ENCODE measurements around the gene SMARCAD1.

SMARCAD1 gene

GRCh38 chr4:94333866-94334265, 126.2 kb downstream of the SMARCAD1 start:
- no peak for TF ChIP-seq FOXP2 (optimal IDR thresholded peaks at IDR 0.05; ENCODE audit: borderline replicate concordance, extremely low read depth, extremely low read length, insufficient read depth)
- no peak for TF ChIP-seq TAF1 (IDR thresholded peaks at IDR 0.05; ENCODE audit: borderline replicate concordance, insufficient read depth, low read length)
- TF ChIP-seq REST (IDR thresholded peaks at IDR 0.05; ENCODE audit: insufficient read depth in 1 of 2, low read depth in 2 of 2, low read length in 2 of 2), result no peak
- no peak for TF ChIP-seq SIN3A (IDR thresholded peaks at IDR 0.05; ENCODE audit: borderline replicate concordance, insufficient read depth, low read length)
- no peak for TF ChIP-seq POLR2AphosphoS5 (IDR thresholded peaks at IDR 0.05; ENCODE audit: low read depth, low read length)

- TF ChIP-seq POLR2AphosphoS5 (IDR thresholded peaks at IDR 0.05; ENCODE audit: low read depth, low read length), result no peak
- TF ChIP-seq TAF1 (IDR thresholded peaks at IDR 0.05; ENCODE audit: borderline replicate concordance, insufficient read depth, low read length), result no peak
- TF ChIP-seq REST (IDR thresholded peaks at IDR 0.05; ENCODE audit: insufficient read depth in 1 of 2, low read depth in 2 of 2, low read length in 2 of 2), result no peak
- no peak for TF ChIP-seq FOXP2 (optimal IDR thresholded peaks at IDR 0.05; ENCODE audit: borderline replicate concordance, extremely low read depth, extremely low read length, insufficient read depth)
- no peak for TF ChIP-seq SIN3A (IDR thresholded peaks at IDR 0.05; ENCODE audit: borderline replicate concordance, insufficient read depth, low read length)
Measured at GRCh38 chr4:94334476-94334875, 126.8 kb downstream of the SMARCAD1 start.

- no peak for TF ChIP-seq SIN3A (IDR thresholded peaks at IDR 0.05; ENCODE audit: borderline replicate concordance, insufficient read depth, low read length)
- TF ChIP-seq TAF1 (IDR thresholded peaks at IDR 0.05; ENCODE audit: borderline replicate concordance, insufficient read depth, low read length), result no peak
- no peak for TF ChIP-seq REST (IDR thresholded peaks at IDR 0.05; ENCODE audit: insufficient read depth in 1 of 2, low read depth in 2 of 2, low read length in 2 of 2)
- TF ChIP-seq FOXP2 (optimal IDR thresholded peaks at IDR 0.05; ENCODE audit: borderline replicate concordance, extremely low read depth, extremely low read length, insufficient read depth), result no peak
- no peak for TF ChIP-seq POLR2AphosphoS5 (IDR thresholded peaks at IDR 0.05; ENCODE audit: low read depth, low read length)
Measured at GRCh38 chr4:94334962-94335361, 127.3 kb downstream of the SMARCAD1 start.

GRCh38 chr4:94336303-94336702, 128.6 kb downstream of the SMARCAD1 start:
- TF ChIP-seq REST (IDR thresholded peaks at IDR 0.05; ENCODE audit: insufficient read depth in 1 of 2, low read depth in 2 of 2, low read length in 2 of 2), result no peak
- no peak for TF ChIP-seq FOXP2 (optimal IDR thresholded peaks at IDR 0.05; ENCODE audit: borderline replicate concordance, extremely low read depth, extremely low read length, insufficient read depth)
- no peak for TF ChIP-seq TAF1 (IDR thresholded peaks at IDR 0.05; ENCODE audit: borderline replicate concordance, insufficient read depth, low read length)
- no peak for TF ChIP-seq POLR2AphosphoS5 (IDR thresholded peaks at IDR 0.05; ENCODE audit: low read depth, low read length)
- TF ChIP-seq SIN3A (IDR thresholded peaks at IDR 0.05; ENCODE audit: borderline replicate concordance, insufficient read depth, low read length), result no peak
